Nephron (organoid): ENCODE measurements around the gene DCDC2.
"Not testable (repeated sequence)": the region's sequence is repeated elsewhere in the genome, so short reads cannot be mapped to it uniquely, and the experiment has no call there.

ENCODE experiments used
- H3K27ac Mint-ChIP-seq, 3 experiments: 2 replicates each; pipeline ENCODE4 v1.8.0; 2020; ENCODE audit warnings: mixed read lengths in 3 of 3, mild to moderate bottlenecking in 2 of 3, moderate library complexity in 1 of 3
- H3K27me3 Mint-ChIP-seq: 2 replicates; pipeline ENCODE4 v1.8.0; 2021; ENCODE audit warnings: low read depth, mild to moderate bottlenecking, moderate library complexity, mixed read lengths
- H3K36me3 Mint-ChIP-seq: 2 replicates; pipeline ENCODE4 v1.8.0; 2020; ENCODE audit warnings: low read depth, mixed read lengths
- H3K4me1 Mint-ChIP-seq: 2 replicates; pipeline ENCODE4 v1.8.0; 2020; ENCODE audit warnings: mixed read lengths
- H3K4me3 Mint-ChIP-seq, 3 experiments: 2 replicates each; pipeline ENCODE4 v1.8.0; 2020; ENCODE audit warnings: mild to moderate bottlenecking in 3 of 3, mixed read lengths in 3 of 3, moderate library complexity in 2 of 3
- H3K9me3 Mint-ChIP-seq: 2 replicates; pipeline ENCODE4 v1.8.0; 2020; ENCODE audit warnings: mixed read lengths
- TF ChIP-seq, protein P1 (sequence below), 3 experiments: fragments of 200-600 bp; sonication (generic); IDR thresholded peaks; one replicate each; pipeline ENCODE4 v1.5.0; 2021; ENCODE audit warnings: antibody characterized with exemption in 3 of 3; ENCODE audit not compliant: unreplicated experiment in 3 of 3

The DCDC2 gene

GRCh38 chr6:24253360-24253759 lies 104.5 kb downstream of the DCDC2 start:
- Mint-ChIP-seq H3K4me1 (peaks cover 8% of the 10 kb centered on the region), H3K9me3 (peaks cover 14% of the 10 kb centered on the region), H3K27me3 (no peaks in the 10 kb centered on the region), H3K27ac (no peak overlapping the region), H3K36me3 (peaks cover 33% of the 10 kb centered on the region), H3K4me3 (no peak overlapping the region)
- TF ChIP-seq, protein P1, sequence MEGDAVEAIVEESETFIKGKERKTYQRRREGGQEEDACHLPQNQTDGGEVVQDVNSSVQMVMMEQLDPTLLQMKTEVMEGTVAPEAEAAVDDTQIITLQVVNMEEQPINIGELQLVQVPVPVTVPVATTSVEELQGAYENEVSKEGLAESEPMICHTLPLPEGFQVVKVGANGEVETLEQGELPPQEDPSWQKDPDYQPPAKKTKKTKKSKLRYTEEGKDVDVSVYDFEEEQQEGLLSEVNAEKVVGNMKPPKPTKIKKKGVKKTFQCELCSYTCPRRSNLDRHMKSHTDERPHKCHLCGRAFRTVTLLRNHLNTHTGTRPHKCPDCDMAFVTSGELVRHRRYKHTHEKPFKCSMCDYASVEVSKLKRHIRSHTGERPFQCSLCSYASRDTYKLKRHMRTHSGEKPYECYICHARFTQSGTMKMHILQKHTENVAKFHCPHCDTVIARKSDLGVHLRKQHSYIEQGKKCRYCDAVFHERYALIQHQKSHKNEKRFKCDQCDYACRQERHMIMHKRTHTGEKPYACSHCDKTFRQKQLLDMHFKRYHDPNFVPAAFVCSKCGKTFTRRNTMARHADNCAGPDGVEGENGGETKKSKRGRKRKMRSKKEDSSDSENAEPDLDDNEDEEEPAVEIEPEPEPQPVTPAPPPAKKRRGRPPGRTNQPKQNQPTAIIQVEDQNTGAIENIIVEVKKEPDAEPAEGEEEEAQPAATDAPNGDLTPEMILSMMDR (IDR thresholded peaks at IDR 0.05; ENCODE audit: unreplicated experiment in 3 of 3), result no peak

GRCh38 chr6:24252280-24252679 lies 105.6 kb downstream of the DCDC2 start:
- TF ChIP-seq, protein P1 (IDR thresholded peaks at IDR 0.05; ENCODE audit: unreplicated experiment in 3 of 3), result no peak
- Mint-ChIP-seq H3K27me3 (no peaks in the 10 kb centered on the region), H3K4me1 (peaks cover under 1% of the 10 kb centered on the region), H3K36me3 (peaks cover 26% of the 10 kb centered on the region), H3K4me3 (no peak overlapping the region), H3K9me3 (peaks cover 14% of the 10 kb centered on the region), H3K27ac (no peak overlapping the region)

- Mint-ChIP-seq H3K36me3 (peaks cover 23% of the 10 kb centered on the region), H3K4me3 (no peak overlapping the region), H3K27me3 (no peaks in the 10 kb centered on the region), H3K4me1 (no peaks in the 10 kb centered on the region), H3K9me3 (peaks cover 14% of the 10 kb centered on the region), H3K27ac (no peak overlapping the region)
- TF ChIP-seq, protein P1 (IDR thresholded peaks at IDR 0.05; ENCODE audit: unreplicated experiment in 3 of 3), result no peak
Measured at GRCh38 chr6:24251339-24251738, 106.5 kb downstream of the DCDC2 start.

DNA sequence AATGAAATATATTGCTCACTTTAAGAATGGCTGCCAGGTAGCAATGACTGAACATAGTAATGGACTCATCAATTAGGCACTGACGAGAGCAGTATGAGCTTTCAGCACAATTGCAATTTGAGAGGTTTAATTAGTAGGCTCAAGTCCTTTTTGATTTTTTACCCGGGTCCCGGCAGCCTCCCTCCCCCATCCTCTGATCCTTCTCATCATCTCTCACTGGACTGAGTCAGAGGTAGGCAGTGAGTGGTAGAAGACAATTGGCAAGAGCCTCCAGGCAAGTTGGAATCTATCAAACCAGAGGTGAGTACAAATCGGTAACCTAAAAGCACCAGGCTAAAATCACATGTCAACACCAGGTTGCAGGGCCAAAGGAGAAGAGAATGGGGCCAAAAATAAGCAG lies 107.9 kb downstream of the DCDC2 start:
- H3K27ac Mint-ChIP-seq, result no peak overlapping the region

DNA sequence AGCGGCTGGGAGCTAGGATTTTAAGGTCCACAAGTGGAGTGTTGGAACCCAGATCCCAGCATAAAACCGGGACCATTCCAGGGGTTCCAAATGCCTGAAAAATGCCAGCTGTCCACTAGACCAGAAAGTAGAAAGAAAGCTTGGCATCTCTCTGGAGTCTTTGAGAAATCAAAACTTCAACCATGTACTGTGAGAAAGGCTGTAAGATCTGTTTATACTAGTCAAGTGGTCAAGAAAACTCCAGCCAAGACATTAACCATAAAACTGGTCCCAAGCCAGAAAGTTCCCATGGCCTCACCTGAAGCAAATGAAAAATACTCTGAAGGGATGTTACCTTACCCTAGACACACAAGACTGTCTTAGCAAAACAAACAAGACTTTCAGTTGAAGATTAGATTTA lies 112.6 kb downstream of the DCDC2 start:
- TF ChIP-seq, protein P1 (IDR thresholded peaks at IDR 0.05; ENCODE audit: unreplicated experiment in 3 of 3), result no peak
- no peaks in the 10 kb centered on the region for H3K9me3 Mint-ChIP-seq
- H3K27me3 Mint-ChIP-seq, result no peaks in the 10 kb centered on the region
- no peak overlapping the region for H3K27ac Mint-ChIP-seq
- no peak overlapping the region for H3K4me3 Mint-ChIP-seq
- no peaks in the 10 kb centered on the region for H3K4me1 Mint-ChIP-seq
- no peaks in the 10 kb centered on the region for H3K36me3 Mint-ChIP-seq

More for the DNA sequence above, 107.9 kb downstream of the DCDC2 start:
- no peaks in the 10 kb centered on the region for H3K27me3 Mint-ChIP-seq
- H3K4me3 Mint-ChIP-seq, result no peak overlapping the region
- H3K4me1 Mint-ChIP-seq, result no peaks in the 10 kb centered on the region
- TF ChIP-seq, protein P1 (IDR thresholded peaks at IDR 0.05; ENCODE audit: unreplicated experiment in 3 of 3), result no peak
- peaks cover 15% of the 10 kb centered on the region for H3K36me3 Mint-ChIP-seq
- peaks cover 9% of the 10 kb centered on the region for H3K9me3 Mint-ChIP-seq

GRCh38 chr6:24242924-24243323 lies 114.9 kb downstream of the DCDC2 start:
- Mint-ChIP-seq H3K27ac (no peak overlapping the region), H3K9me3 (no peaks in the 10 kb centered on the region), H3K27me3 (no peaks in the 10 kb centered on the region), H3K4me3 (no peak overlapping the region), H3K36me3 (no peaks in the 10 kb centered on the region), H3K4me1 (no peaks in the 10 kb centered on the region)
- TF ChIP-seq, protein P1 (IDR thresholded peaks at IDR 0.05; ENCODE audit: unreplicated experiment in 3 of 3), result no peak

- H3K4me3 Mint-ChIP-seq, H3K4me1 Mint-ChIP-seq, H3K27me3 Mint-ChIP-seq, H3K9me3 Mint-ChIP-seq, H3K27ac Mint-ChIP-seq: not testable (repeated sequence)
- H3K36me3 Mint-ChIP-seq, result peaks cover 11% of the 10 kb centered on the region
Measured at GRCh38 chr6:24241779-24242178, 116.1 kb downstream of the DCDC2 start.
